HG02623 (cell line): Measurements from ENCODE around the gene PPL.
A peak's percentile ranks its signal among the peaks of the same experiment; 100 is the strongest.

Experiments used
- ATAC-seq: cut with Tn5 transposase; IDR thresholded peaks from one replicate; pipeline ENCODE4 v1.9.1; 2021; ENCODE audit warnings: moderate library complexity; ENCODE audit not compliant: unreplicated experiment

The PPL gene

GRCh38 chr16:4868535-4868934 lies 68.4 kb downstream of the PPL start:
- ATAC-seq = no peak

GRCh38 chr16:4868026-4868425 lies 68.9 kb downstream of the PPL start:
- no peak for ATAC-seq

GRCh38 chr16:4866586-4866985 lies 70.4 kb downstream of the PPL start:
- no peak for ATAC-seq

- no peak for ATAC-seq
These were observed 71.6 kb downstream of the PPL start for GRCh38 chr16:4865231-4865860.

- ATAC-seq = no peak
These were observed 72.2 kb downstream of the PPL start for GRCh38 chr16:4864728-4865127.

- no peak for ATAC-seq
These were observed 74.3 kb downstream of the PPL start for GRCh38 chr16:4862639-4863038.

- no peak for ATAC-seq
These were observed 76.1 kb downstream of the PPL start for GRCh38 chr16:4860727-4861342.

- no peak for ATAC-seq
These were observed 77.1 kb downstream of the PPL start for GRCh38 chr16:4859900-4860255.

- no peak for ATAC-seq
These were observed 77.6 kb downstream of the PPL start for GRCh38 chr16:4859190-4859899.

- ATAC-seq = no peak
These were observed 81.1 kb downstream of the PPL start for GRCh38 chr16:4855804-4856203.

GRCh38 chr16:4855371-4855770 lies 81.6 kb downstream of the PPL start:
- no peak for ATAC-seq

GRCh38 chr16:4852221-4852872 lies 84.6 kb downstream of the PPL start:
- no peak for ATAC-seq

- no peak for ATAC-seq
These were observed 86.7 kb downstream of the PPL start for GRCh38 chr16:4850211-4850610.

- peak; percentile 15 for ATAC-seq
These were observed 89.0 kb downstream of the PPL start for GRCh38 chr16:4847774-4848587.

- peak; percentile 88 for ATAC-seq
These were observed 89.8 kb downstream of the PPL start, which contains the start of the genes GLYR1 and UBN1 for GRCh38 chr16:4846901-4847773. TSS of gene GLYR1 (minus strand) at chr16:4847288. CDS start at chr16:4847265, 23 bp downstream. TSS of gene UBN1 (plus strand) at chr16:4847481. CDS start at chr16:4852918, 5,437 bp downstream.

- no peak for ATAC-seq
These were observed 90.4 kb downstream of the PPL start for GRCh38 chr16:4846503-4846900.

GRCh38 chr16:4840984-4841383 lies 96.0 kb downstream of the PPL start:
- ATAC-seq = no peak

GRCh38 chr16:4839942-4840341 lies 97.0 kb downstream of the PPL start:
- ATAC-seq = no peak

GRCh38 chr16:4837733-4838501 lies 99.0 kb downstream of the PPL start:
- no peak for ATAC-seq
